HG02852 (cell line): ENCODE measurements around the gene INSM1.

Experiments
- ATAC-seq: cut with Tn5 transposase; IDR thresholded peaks from one replicate; pipeline ENCODE4 v1.9.1; 2021; ENCODE audit warnings: mild to moderate bottlenecking, moderate library complexity; ENCODE audit not compliant: unreplicated experiment

The INSM1 gene

GRCh38 chr20:20362774-20363433, 5.0 kb upstream of the INSM1 start:
- no peak for ATAC-seq

DNA sequence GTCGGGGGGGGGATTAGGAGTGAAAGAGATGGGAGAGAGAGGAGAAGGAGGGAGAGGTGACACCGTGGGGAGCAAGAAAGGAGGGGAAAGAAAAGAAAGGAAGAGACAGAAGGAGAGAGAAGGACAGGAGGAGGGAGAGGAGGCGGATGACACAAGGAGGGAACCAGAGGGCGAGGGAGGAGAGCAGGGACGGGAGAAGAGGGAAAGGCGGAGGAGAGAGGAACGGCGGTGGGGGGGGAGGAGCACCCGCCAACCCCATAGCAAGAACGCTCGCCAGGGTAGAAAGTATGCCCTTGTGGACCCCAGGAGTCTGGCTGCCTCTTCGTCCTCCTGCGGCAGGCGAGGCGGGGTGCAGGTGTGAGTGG, 4.5 kb upstream of the INSM1 start:
- ATAC-seq = no peak

DNA sequence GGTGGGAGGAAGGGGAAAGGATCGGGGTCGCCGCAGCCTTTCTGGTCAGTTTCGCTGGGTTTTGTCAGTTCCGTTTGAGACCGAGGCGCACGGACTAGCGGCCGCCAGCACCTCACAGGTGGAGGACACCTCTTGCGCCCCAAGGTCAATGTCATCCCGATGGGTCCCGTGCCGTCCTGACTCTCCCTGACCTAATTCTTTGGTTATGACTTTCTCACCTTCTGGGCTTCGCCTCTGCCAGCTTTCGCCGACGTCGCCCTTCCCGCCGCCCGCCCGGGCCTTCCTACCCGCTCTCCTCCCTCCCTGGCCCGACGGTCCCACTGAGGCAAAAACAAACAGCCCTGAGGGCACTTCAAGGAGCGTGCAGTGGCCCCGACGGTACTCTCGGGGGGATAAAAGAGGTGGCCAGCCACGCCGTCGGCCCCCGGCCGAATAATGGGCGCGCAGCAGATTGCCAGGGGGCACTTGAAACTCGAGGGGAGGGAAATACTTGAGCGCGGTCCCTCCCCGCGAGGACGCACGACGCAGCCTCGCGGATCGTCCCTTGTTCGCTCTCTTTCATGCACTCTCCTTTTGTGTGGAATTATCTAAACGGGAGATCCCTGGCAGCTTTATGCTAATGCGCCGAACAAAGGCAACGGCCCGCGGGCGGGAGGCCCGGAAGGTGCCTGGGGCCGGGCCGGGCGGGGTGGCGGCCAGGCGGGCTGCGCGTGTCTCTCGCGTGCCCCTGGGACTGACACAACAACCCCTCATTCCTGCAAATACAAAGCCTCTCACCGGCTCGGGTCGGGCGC, 3.9 kb upstream of the INSM1 start:
- no peak for ATAC-seq

GRCh38 chr20:20364593-20365479, 3.1 kb upstream of the INSM1 start:
- ATAC-seq = no peak

DNA sequence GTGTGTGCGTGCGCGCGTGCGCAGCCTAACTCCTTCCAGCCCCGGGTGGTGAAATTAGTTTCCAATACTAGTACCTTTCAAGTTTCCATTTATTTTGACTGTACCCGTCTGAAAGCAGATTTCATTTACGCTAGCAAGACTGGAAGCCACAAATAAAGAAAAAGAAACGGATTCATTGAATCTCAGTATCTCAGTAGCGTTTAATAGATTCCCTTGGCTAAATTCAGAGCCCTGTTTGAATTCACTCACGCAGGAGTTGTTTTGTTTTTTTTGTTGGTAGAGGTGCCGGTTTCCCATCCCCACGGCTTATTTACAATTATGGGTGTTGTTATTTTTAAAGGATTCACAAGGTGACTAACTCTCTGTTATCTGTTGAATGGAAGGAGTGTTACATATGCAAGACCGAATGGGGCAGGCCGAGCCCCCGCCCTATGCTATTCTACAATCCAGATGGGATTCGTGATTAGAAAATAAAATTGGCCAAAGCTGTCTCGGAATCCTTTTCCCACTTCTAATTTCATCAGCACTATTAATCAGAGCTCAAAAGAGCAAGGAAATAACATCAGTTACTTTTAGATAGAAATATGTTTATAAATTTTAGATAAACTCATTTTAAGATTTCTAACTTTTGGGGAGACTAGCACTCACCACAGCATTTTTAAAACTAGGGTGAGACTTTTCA, 2.3 kb upstream of the INSM1 start:
- no peak for ATAC-seq

GRCh38 chr20:20366551-20366875, 1.4 kb upstream of the INSM1 start:
- no peak for ATAC-seq

DNA sequence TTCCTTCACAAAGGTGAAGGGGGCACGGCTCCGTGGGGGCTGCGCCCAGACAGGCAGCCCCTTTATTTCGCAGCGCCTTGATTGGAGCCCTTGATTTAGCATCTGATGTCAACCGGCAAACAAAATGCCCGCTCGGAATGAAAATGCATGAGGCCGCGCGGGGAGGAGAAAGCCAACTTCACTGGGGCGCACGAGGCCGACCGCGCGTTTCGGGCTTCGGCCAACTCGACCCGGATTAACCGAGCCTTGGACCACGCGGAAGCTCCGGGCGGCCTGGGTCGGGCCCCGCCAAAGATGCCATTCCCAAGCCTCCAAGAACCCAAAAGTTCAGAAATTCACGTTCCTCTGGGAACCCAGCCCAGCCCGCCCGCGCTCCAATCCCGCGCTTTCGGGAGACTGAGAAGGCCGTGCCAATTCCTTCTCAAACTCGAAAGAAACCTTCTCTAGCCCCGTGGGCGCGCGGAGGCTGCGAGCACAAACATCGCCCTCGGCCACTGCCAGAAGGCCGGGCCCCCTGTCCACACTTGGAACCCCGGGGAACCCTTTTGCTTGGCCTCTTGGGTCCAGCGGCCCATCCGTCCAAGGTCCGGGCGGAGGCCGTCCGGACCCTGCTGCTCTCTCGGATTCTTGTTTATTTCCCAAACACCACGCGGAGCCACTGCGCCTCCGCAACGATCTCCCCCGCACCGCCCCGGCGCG, 879 bp upstream of the INSM1 start:
- no peak for ATAC-seq

- peak; percentile 44 for ATAC-seq
Measured at GRCh38 chr20:20368418-20369249, 730 bp downstream of the INSM1 start.

DNA sequence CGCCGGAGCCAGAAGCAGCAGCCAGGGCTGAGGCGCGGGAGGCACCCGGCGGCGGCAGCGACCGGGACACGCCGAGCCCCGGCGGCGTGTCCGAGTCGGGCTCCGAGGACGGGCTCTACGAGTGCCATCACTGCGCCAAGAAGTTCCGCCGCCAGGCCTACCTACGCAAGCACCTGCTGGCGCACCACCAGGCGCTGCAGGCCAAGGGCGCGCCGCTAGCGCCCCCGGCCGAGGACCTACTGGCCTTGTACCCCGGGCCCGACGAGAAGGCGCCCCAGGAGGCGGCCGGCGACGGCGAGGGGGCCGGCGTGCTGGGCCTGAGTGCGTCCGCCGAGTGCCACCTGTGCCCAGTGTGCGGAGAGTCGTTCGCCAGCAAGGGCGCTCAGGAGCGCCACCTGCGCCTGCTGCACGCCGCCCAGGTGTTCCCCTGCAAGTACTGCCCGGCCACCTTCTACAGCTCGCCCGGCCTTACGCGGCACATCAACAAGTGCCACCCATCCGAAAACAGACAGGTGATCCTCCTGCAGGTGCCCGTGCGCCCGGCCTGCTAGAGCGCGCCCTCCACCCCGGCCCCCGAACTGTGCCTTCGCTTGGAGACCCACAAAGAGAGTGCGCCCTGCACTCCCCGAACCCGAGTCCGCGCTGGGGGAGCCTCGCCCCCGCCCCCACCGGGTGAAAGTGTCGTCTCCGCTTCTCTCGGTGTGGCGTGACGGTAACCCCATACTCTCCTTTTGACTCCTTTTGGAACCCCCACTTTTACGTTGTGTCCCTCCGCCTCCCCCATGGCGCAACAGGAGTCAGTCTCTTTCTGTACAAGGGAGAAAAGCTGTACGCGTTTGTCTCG, 1.6 kb downstream of the INSM1 start:
- no peak for ATAC-seq

DNA sequence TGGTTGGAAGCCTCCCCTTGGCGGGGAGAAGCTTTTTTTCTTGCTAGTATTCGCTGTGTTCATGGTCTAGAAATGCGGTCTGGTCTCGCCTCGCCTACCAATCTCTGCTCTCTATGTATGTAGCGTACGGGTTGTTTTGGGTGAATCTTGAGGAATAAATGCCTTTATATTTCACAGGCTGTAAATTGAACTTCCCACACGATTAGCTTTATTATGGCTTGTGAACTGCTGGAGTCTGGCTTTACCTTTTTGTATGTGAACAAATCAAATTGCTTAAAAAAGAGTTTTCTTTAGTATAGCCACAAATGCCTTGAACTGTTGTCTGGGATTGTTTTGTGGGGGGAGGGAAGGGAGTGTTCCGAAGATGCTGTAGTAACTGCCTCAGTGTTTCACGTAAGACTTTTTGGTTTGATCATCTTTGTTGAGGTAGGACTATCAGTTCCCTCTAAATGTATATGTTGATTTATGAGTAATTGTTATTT, 2.2 kb downstream of the INSM1 start:
- no peak for ATAC-seq

DNA sequence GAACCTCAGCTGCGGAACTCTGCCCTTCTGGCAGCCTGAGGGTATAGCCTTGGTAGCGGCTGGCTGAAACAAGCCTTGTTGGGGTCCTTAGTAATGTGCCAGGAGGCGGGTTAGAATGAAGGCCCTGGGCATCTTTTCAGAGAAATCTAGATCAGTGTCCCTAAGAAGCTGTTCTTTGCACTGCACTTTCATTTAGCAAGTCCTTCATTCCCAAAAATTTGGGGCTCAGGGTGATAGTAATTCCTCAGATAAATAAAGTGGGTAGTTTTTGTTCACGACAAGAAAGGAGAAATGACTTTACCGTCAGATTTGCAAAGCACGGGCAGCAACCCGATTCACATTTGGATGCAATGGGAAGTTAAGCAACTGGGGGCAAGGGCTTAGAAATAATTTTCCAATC, 3.2 kb downstream of the INSM1 start:
- no peak for ATAC-seq

DNA sequence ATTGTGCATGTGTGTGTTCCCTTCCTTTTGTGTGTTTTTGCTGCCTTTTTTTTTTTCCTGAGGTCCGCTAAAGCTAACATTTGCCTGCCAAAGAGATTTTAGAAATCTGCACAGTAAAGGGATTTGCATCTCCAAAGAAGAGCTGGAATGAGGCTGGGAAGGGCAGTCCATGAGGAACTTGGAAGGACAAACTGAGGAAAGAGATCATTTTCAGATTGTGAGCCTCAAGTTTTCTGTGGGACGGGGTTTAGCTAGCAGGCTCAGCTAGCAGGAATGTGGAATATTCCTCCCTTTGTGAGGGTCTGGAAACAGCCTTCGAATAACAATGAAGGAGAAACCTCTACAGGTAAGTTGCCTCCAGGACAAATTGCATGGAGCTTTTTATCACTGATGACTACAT, 3.8 kb downstream of the INSM1 start:
- ATAC-seq = no peak

DNA sequence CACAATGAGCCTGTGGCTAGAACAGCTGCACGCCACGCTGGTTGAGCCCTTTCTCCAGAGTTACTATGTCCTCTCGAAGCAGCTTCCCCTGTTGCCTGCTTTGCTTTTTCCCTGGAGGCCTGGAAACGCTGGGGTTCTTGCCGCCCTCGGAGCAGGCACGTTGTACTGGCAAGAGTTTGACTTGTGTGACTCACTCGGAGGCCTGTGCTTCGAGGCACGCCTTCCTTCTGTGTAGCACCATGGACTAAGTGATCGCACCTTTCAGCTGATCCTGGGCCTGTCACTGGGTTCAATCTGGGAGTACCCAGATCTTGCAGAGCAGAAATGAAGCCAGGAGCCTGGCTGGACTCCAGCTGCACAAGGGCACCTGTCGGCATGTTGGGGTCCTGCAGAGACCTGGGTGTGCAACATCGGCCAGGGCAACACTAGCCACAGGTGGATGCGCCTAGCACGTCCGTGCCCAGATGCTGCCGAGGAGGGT, 5.2 kb downstream of the INSM1 start:
- no peak for ATAC-seq

GRCh38 chr20:20375862-20376261, 8.0 kb downstream of the INSM1 start:
- no peak for ATAC-seq

- ATAC-seq = no peak
Measured at GRCh38 chr20:20386192-20386591, 18.3 kb downstream of the INSM1 start.

GRCh38 chr20:20390393-20390792, 22.5 kb downstream of the INSM1 start:
- ATAC-seq = no peak

DNA sequence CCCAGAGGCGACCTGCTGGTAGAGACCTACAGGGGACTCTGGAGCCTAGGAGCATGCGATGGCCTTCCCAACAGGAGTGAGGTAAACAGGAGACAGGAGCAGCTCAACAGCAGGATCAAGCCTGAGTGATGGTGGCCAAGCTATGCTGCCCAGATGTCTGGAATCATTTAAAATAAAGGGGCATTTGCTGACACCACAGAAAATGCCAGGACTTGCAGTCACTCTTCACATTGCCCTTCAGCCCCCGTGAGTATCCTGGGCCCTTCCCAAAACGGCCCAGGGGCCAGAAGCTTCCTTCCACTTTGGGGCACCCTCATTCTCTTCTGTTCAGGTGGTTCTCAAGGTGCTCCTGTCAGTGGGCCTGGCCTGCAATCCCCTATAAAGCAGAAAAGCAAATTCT, 23.2 kb downstream of the INSM1 start:
- no peak for ATAC-seq

DNA sequence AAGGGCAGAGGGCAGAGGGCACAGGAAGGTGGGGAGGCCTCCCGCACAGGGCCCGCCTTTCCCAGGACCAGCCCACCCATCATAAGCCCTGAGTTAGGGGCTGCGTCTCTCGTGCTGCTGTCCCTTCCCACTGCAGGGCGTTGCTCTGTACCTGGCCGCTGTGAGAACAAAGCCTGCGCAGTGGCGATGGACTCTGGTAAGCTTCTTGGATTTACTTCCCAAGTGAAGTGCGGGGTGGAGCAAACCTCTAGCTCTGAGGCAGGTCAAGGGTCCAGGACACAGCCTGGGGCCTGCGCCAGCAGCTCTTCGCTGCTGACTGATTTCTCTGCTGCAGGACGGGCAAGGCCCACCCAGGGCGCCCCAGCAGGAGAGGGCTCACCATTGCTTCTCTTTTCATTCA, 23.9 kb downstream of the INSM1 start:
- ATAC-seq = no peak
